MM.1S (cell line): ENCODE data around the gene ARHGDIB.

Experiments used
- DNase-seq: peaks from one replicate; pipeline ENCODE4 v3.0.0-alpha.2; 2015
- H2AFZ ChIP-seq: fragments of 300-600 bp; sonication (generic); 2 replicates; pipeline ENCODE4 v1.6.0; 2016; ENCODE audit warnings: antibody characterized with exemption, low read length
- H3F3A ChIP-seq: fragments of 300-600 bp; sonication (generic); 2 replicates; pipeline ENCODE4 v1.6.1; 2016; ENCODE audit warnings: mild to moderate bottlenecking, antibody characterized with exemption, low read length, moderate library complexity, mixed read lengths; ENCODE audit not compliant: insufficient read depth
- H3K27ac ChIP-seq: fragments of 300-600 bp; sonication (generic); 2 replicates; pipeline ENCODE4 v1.5.1; 2016; ENCODE audit warnings: mild to moderate bottlenecking, low read length
- H3K27me3 ChIP-seq: fragments of 300-600 bp; sonication (generic); replicated peaks from 2 replicates; pipeline ENCODE4 v1.6.0; 2016; ENCODE audit warnings: low read length; ENCODE audit not compliant: insufficient read depth
- H3K36me3 ChIP-seq: fragments of 300-600 bp; sonication (generic); replicated peaks from 2 replicates; pipeline ENCODE4 v1.6.1; 2016; ENCODE audit warnings: mild to moderate bottlenecking, low read length, mixed read lengths; ENCODE audit not compliant: insufficient read depth
- H3K4me1 ChIP-seq: fragments of 300-600 bp; sonication (generic); 2 replicates; pipeline ENCODE4 v1.6.1; 2016; ENCODE audit warnings: low read length, mixed read lengths
- H3K4me2 ChIP-seq: fragments of 300-600 bp; sonication (generic); 2 replicates; pipeline ENCODE4 v1.6.0; 2016; ENCODE audit warnings: low read depth, low read length
- H3K4me3 ChIP-seq: fragments of 300-600 bp; sonication (generic); 2 replicates; pipeline ENCODE4 v1.5.1; 2016; ENCODE audit warnings: low read length, mixed read lengths
- H3K79me2 ChIP-seq: fragments of 300-600 bp; sonication (generic); 2 replicates; pipeline ENCODE4 v1.6.1; 2016; ENCODE audit warnings: mixed run types, low read length, mixed read lengths
- H3K9ac ChIP-seq: fragments of 300-600 bp; sonication (generic); 2 replicates; pipeline ENCODE4 v1.6.1; 2016; ENCODE audit warnings: low read length, mixed read lengths
- H3K9me2 ChIP-seq: fragments of 300-600 bp; sonication (generic); replicated peaks from 2 replicates; pipeline ENCODE4 v1.6.1; 2016; ENCODE audit warnings: mild to moderate bottlenecking, low read length, mixed read lengths; ENCODE audit not compliant: insufficient read depth
- H3K9me3 ChIP-seq: fragments of 300-600 bp; sonication (generic); replicated peaks from 2 replicates; pipeline ENCODE4 v1.6.1; 2016; ENCODE audit warnings: mild to moderate bottlenecking, low read length, mixed read lengths; ENCODE audit not compliant: insufficient read depth
- H4K20me1 ChIP-seq: fragments of 300-600 bp; sonication (generic); 2 replicates; pipeline ENCODE4 v1.6.1; 2016; ENCODE audit warnings: mild to moderate bottlenecking, low read length, moderate library complexity, mixed read lengths; ENCODE audit not compliant: insufficient read depth
- CTCF ChIP-seq: fragments of 300-600 bp; sonication (generic); IDR thresholded peaks from 2 replicates; pipeline ENCODE4 v1.5.1; 2016; ENCODE audit warnings: antibody characterized with exemption, low read length, mixed read lengths
- EZH2 ChIP-seq: fragments of 300-600 bp; sonication (generic); optimal IDR thresholded peaks from 2 replicates; pipeline ENCODE3; 2017; ENCODE audit warnings: low read depth, mild to moderate bottlenecking, antibody characterized with exemption, low read length, mixed read lengths
- EZH2phosphoT487 ChIP-seq: fragments of 300-600 bp; sonication (generic); IDR thresholded peaks from 2 replicates; pipeline ENCODE4 v1.6.1; 2018; ENCODE audit warnings: antibody characterized with exemption, low read length

The ARHGDIB gene

GRCh38 chr12:14999695-15000365 is 38.4 kb upstream of the ARHGDIB start:
- no peaks in the 10 kb centered on the region for H4K20me1 ChIP-seq
- no peaks in the 10 kb centered on the region for H3K79me2 ChIP-seq
- H3K36me3 ChIP-seq: no peaks in the 10 kb centered on the region
- no peak overlapping the region for H2AFZ ChIP-seq
- H3K4me3 ChIP-seq: no peak overlapping the region
- no peaks in the 10 kb centered on the region for H3K9me2 ChIP-seq
- 0 out of 2 replicates have a peak, but pooled peaks cover under 1% of the 10 kb centered on the region for H3K4me1 ChIP-seq
- no peaks in the 10 kb centered on the region for H3K9me3 ChIP-seq
- no peak for TF ChIP-seq EZH2
- TF ChIP-seq EZH2phosphoT487: no peak
- TF ChIP-seq CTCF: no peak
- no peaks in the 10 kb centered on the region for H3K27me3 ChIP-seq
- no peak overlapping the region for H3K9ac ChIP-seq
- DNase-seq: no peak
- no peak overlapping the region for H3K4me2 ChIP-seq
- no peak overlapping the region for H3K27ac ChIP-seq
- no peaks in the 10 kb centered on the region for H3F3A ChIP-seq

- Histone ChIP-seq H3K4me3 (no peak overlapping the region), H3K4me2 (no peak overlapping the region), H3K36me3 (no peaks in the 10 kb centered on the region), H3K9me3 (no peaks in the 10 kb centered on the region), H3K9ac (no peak overlapping the region), H3K27me3 (no peaks in the 10 kb centered on the region), H3K79me2 (no peaks in the 10 kb centered on the region), H3K9me2 (no peaks in the 10 kb centered on the region), H4K20me1 (no peaks in the 10 kb centered on the region), H3K27ac (no peak overlapping the region), H2AFZ (no peak overlapping the region), H3K4me1 (peaks cover 6% of the 10 kb centered on the region; the same call in 1 of the 2 replicates), H3F3A (no peaks in the 10 kb centered on the region)
- no peak for DNase-seq
- no peak for TF ChIP-seq CTCF
- TF ChIP-seq EZH2: no peak
- TF ChIP-seq EZH2phosphoT487: no peak
Measured at GRCh38 chr12:14999021-14999694, 37.8 kb upstream of the ARHGDIB start.

GRCh38 chr12:14997998-14998397 is 36.6 kb upstream of the ARHGDIB start:
- no peak overlapping the region for H3K9ac ChIP-seq
- H3K9me3 ChIP-seq: no peaks in the 10 kb centered on the region
- no peaks in the 10 kb centered on the region for H3K79me2 ChIP-seq
- no peaks in the 10 kb centered on the region for H3K36me3 ChIP-seq
- no peak for TF ChIP-seq EZH2phosphoT487
- TF ChIP-seq CTCF: no peak
- TF ChIP-seq EZH2: no peak
- no peak overlapping the region for H3K4me3 ChIP-seq
- DNase-seq: no peak
- H3K27me3 ChIP-seq: no peaks in the 10 kb centered on the region
- peaks cover 18% of the 10 kb centered on the region for H3K4me1 ChIP-seq
- no peak overlapping the region for H2AFZ ChIP-seq
- peaks cover 5% of the 10 kb centered on the region; the same call in 1 of the 2 replicates for H3F3A ChIP-seq
- no peak overlapping the region for H3K27ac ChIP-seq
- H3K4me2 ChIP-seq: no peak overlapping the region
- H3K9me2 ChIP-seq: no peaks in the 10 kb centered on the region
- no peaks in the 10 kb centered on the region for H4K20me1 ChIP-seq
